Mucosa of rectum (tissue), 2 donors: ENCODE data around the gene OR1B1.
"Not testable (repeated sequence)": the region's sequence is repeated elsewhere in the genome, so short reads cannot be mapped to it uniquely, and the experiment has no call there.

Experiments used
- H3K27ac ChIP-seq, 2 donors: one replicate each; pipeline ENCODE4 v1.7.0; 2013; ENCODE audit warnings: inconsistent platforms in 2 of 2, low read depth in 2 of 2, low read length in 2 of 2
- H3K27me3 ChIP-seq, 2 donors: one replicate each; pipeline ENCODE4 v1.7.0; 2013; ENCODE audit warnings: low read length in 2 of 2; ENCODE audit not compliant: control insufficient read depth in 2 of 2, insufficient read depth in 2 of 2
- H3K36me3 ChIP-seq, 2 donors: one replicate each; pipeline ENCODE4 v1.7.0; 2013; ENCODE audit warnings: low read length in 2 of 2; ENCODE audit not compliant: control insufficient read depth in 2 of 2, insufficient read depth in 2 of 2
- H3K4me1 ChIP-seq, 2 donors: one replicate each; pipeline ENCODE4 v1.7.0; 2013; ENCODE audit warnings: low read length in 2 of 2, mild to moderate bottlenecking in 1 of 2; ENCODE audit not compliant: control insufficient read depth in 2 of 2, insufficient read depth in 2 of 2
- H3K4me3 ChIP-seq, 2 donors: one replicate each; pipeline ENCODE4 v1.7.0; 2013; ENCODE audit warnings: low read length in 2 of 2
- H3K9ac ChIP-seq, 2 donors: one replicate each; pipeline ENCODE4 v1.7.0; 2013; ENCODE audit warnings: low read length in 2 of 2, low read depth in 1 of 2, mild to moderate bottlenecking in 1 of 2
- H3K9me3 ChIP-seq, 2 donors: one replicate each; pipeline ENCODE4 v1.7.0; 2013; ENCODE audit warnings: low read length in 2 of 2; ENCODE audit not compliant: control insufficient read depth in 2 of 2
- donor health status: healthy.
- donor health status: Normal muscosa, but diverticular disease.

The OR1B1 gene

GRCh38 chr9:122605691-122606090 is 51.7 kb downstream of the OR1B1 start:
- no peaks in the 10 kb centered on the region for H3K9me3 ChIP-seq
- H3K27me3 ChIP-seq = no peaks in the 10 kb centered on the region
- no peaks in the 10 kb centered on the region for H3K4me1 ChIP-seq
- no peak overlapping the region for H3K4me3 ChIP-seq
- H3K36me3 ChIP-seq = no peaks in the 10 kb centered on the region
- no peak overlapping the region for H3K27ac ChIP-seq
- H3K9ac ChIP-seq = no peak overlapping the region

DNA sequence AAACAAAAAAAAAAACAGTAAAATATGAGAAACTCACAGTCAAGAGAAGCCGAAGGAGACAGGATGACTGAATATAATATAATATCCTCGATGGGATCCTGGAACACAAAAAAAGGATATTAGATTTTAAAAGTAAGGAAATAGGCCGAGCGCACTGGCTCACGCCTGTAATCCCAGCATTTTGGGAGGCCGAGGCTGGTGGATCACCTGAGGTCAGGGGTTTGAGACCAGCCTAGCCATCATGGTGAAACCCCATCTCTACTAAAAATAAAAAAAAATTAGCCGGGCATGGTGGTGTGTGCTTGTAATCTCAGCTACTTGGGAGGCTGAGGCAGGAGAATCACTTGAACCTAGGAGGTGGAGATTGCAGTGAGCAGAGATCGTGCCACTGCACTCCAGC is 74.1 kb downstream of the OR1B1 start, which contains the start of gene OR1L8:
TSS of gene OR1L8 (minus strand) at position 101 of the 400 bp plus-strand sequence. CDS start 14,907 bp downstream, outside the sequence.
- H3K9ac ChIP-seq, H3K27ac ChIP-seq, H3K4me1 ChIP-seq, H3K4me3 ChIP-seq, H3K9me3 ChIP-seq, H3K27me3 ChIP-seq, H3K36me3 ChIP-seq: not testable (repeated sequence)

GRCh38 chr9:122580360-122580759 is 77.1 kb downstream of the OR1B1 start:
- H3K27me3 ChIP-seq = no peaks in the 10 kb centered on the region
- no peaks in the 10 kb centered on the region for H3K9me3 ChIP-seq
- no peak overlapping the region for H3K4me3 ChIP-seq
- H3K4me1 ChIP-seq = no peaks in the 10 kb centered on the region
- no peak overlapping the region for H3K27ac ChIP-seq
- no peak overlapping the region for H3K9ac ChIP-seq
- no peaks in the 10 kb centered on the region for H3K36me3 ChIP-seq

- Histone ChIP-seq H3K27me3 (no peaks in the 10 kb centered on the region), H3K27ac (no peak overlapping the region), H3K9ac (no peak overlapping the region), H3K4me1 (no peaks in the 10 kb centered on the region), H3K9me3 (no peaks in the 10 kb centered on the region), H3K4me3 (no peak overlapping the region), H3K36me3 (no peaks in the 10 kb centered on the region)
Measured at GRCh38 chr9:122579874-122580273, 77.6 kb downstream of the OR1B1 start.
